ENCODE data around the gene LTB. TPM values are rescaled to one million over a fixed set of nuclear protein-coding genes. Genes with fewer than 3 reads are reported as not detected.

LTB gene
- total RNA-seq, 4 donors from 2014 or later = 0.57 to 1.5 TPM; not detected in 2

GRCh38 chr6:31545291-31545690, 36.9 kb downstream of the LTB start:
- no peaks in the 10 kb centered on the region for H3K27me3 ChIP-seq
- TF ChIP-seq CTCF (IDR thresholded peaks at IDR 0.05) (no peak), POLR2AphosphoS5 (IDR thresholded peaks at IDR 0.05) (no peak), POLR2A (IDR thresholded peaks at IDR 0.05; ENCODE audit: low read depth) (no peak), EP300 (IDR thresholded peaks at IDR 0.05) (no peak)
- DNase-seq (ENCODE audit: extremely low spot score) = no peak
- 61% methylated on average over 7 of the region's 7 CpGs for WGBS
- no peak overlapping the region for H3K27ac ChIP-seq (replicated peaks in 1 of 4)
- intact Hi-C loops (cut with DNase I) = loop anchor here (5.0 kb wide), 1 partner anchor 37 kb away; the partner anchor contains the start of gene LTB
- H3K36me3 ChIP-seq = peaks cover 5 to 17% (median 10%) of the 10 kb centered on the region in 4 donors
- H3K9me3 ChIP-seq = no peaks in the 10 kb centered on the region
- H3K4me3 ChIP-seq = no peak overlapping the region
- peaks cover 25 to 56% (median 48%) of the 10 kb centered on the region in 4 donors for H3K4me1 ChIP-seq

GRCh38 chr6:31544676-31545075, 37.5 kb downstream of the LTB start:
- no peak overlapping the region for H3K27ac ChIP-seq (replicated peaks in 1 of 4)
- H3K36me3 ChIP-seq = peaks cover 4 to 17% (median 14%) of the 10 kb centered on the region in 4 donors
- WGBS = 58% methylated on average over 2 of the region's 2 CpGs
- no peak overlapping the region for H3K4me3 ChIP-seq
- DNase-seq (ENCODE audit: extremely low spot score) = no peak
- H3K9me3 ChIP-seq = no peaks in the 10 kb centered on the region
- no peaks in the 10 kb centered on the region for H3K27me3 ChIP-seq
- H3K4me1 ChIP-seq = peaks cover 31 to 58% (median 52%) of the 10 kb centered on the region in 4 donors
- TF ChIP-seq POLR2AphosphoS5 (IDR thresholded peaks at IDR 0.05) (no peak), EP300 (IDR thresholded peaks at IDR 0.05) (no peak), POLR2A (IDR thresholded peaks at IDR 0.05; ENCODE audit: low read depth) (no peak), CTCF (IDR thresholded peaks at IDR 0.05) (no peak)
- intact Hi-C loops (cut with DNase I) = loop anchor here (5.0 kb wide), 2 partner anchors 38 to 47 kb away; partner anchors contain the start of genes LTB and MICB

GRCh38 chr6:31543639-31544038, 38.6 kb downstream of the LTB start:
- Histone ChIP-seq H3K9me3 (no peaks in the 10 kb centered on the region), H3K27ac (replicated peaks in 1 of 4) (peak overlapping the region in 2 of 4 donors; percentile 86 to 91), H3K4me3 (no peak overlapping the region), H3K4me1 (peaks cover 41 to 60% (median 53%) of the 10 kb centered on the region in 4 donors), H3K36me3 (peaks cover 11 to 18% (median 17%) of the 10 kb centered on the region in 4 donors), H3K27me3 (no peaks in the 10 kb centered on the region)
- WGBS = 95% methylated on average over 6 of the region's 6 CpGs
- no peak for DNase-seq (ENCODE audit: extremely low spot score)
- TF ChIP-seq POLR2A (IDR thresholded peaks at IDR 0.05; ENCODE audit: low read depth) = no peak
- no peak for TF ChIP-seq EP300 (IDR thresholded peaks at IDR 0.05)
- no peak for TF ChIP-seq POLR2AphosphoS5 (IDR thresholded peaks at IDR 0.05)
- TF ChIP-seq CTCF (IDR thresholded peaks at IDR 0.05) = no peak
- intact Hi-C loops (cut with DNase I) = loop anchor here (5.0 kb wide), 1 partner anchor 46 kb away; the partner anchor contains the start of gene MICB

GRCh38 chr6:31541658-31542521, 40.3 kb downstream of the LTB start, which contains the start of gene DDX39B:
Gene DDX39B, minus strand, starts transcription at chr6:31542003. Its CDS starts 1,471 bp downstream, at chr6:31540532.
- H3K9me3 ChIP-seq = no peaks in the 10 kb centered on the region
- peak within 1 kb of the TSS; percentile 86 to 98 (median 90) for H3K27ac ChIP-seq (replicated peaks in 1 of 4)
- peak; percentile 98 for DNase-seq (ENCODE audit: extremely low spot score)
- WGBS = 0% methylated on average over 38 of the region's 43 CpGs
- intact Hi-C loops (cut with DNase I) = loop anchor here (5.0 kb wide), 1 partner anchor 45 kb away; the partner anchor contains the start of gene MICB
- peaks cover 37 to 64% (median 59%) of the 10 kb centered on the region in 4 donors for H3K4me1 ChIP-seq
- peak; percentile 91 to 95 for TF ChIP-seq POLR2AphosphoS5 (IDR thresholded peaks at IDR 0.05)
- TF ChIP-seq CTCF (IDR thresholded peaks at IDR 0.05) = no peak
- TF ChIP-seq EP300 (IDR thresholded peaks at IDR 0.05) = no peak
- peak; percentile 60 for TF ChIP-seq POLR2A (IDR thresholded peaks at IDR 0.05; ENCODE audit: low read depth)
- peak within 1 kb of the TSS; percentile 63 to 82 (median 72) for H3K4me3 ChIP-seq
- no peaks in the 10 kb centered on the region for H3K27me3 ChIP-seq
- peaks cover 20 to 36% (median 33%) of the 10 kb centered on the region in 4 donors for H3K36me3 ChIP-seq

Data from esophagus muscularis mucosa (tissue), 4 donors.